Right hindlimb (tissue), 1 donor: ENCODE measurements around the gene MGAT1.

Source experiments
- DNase-seq: peaks from one replicate; pipeline ENCODE4 v3.0.0-alpha.2; 2018

MGAT1 gene

GRCh38 chr5:180823940-180824629 is 21.5 kb upstream of the MGAT1 start:
- DNase-seq = no peak

- DNase-seq = no peak
Measured at GRCh38 chr5:180823346-180823745, 20.7 kb upstream of the MGAT1 start.

GRCh38 chr5:180821538-180821937 is 18.9 kb upstream of the MGAT1 start:
- DNase-seq = no peak

GRCh38 chr5:180820788-180821321 is 18.2 kb upstream of the MGAT1 start:
- DNase-seq = no peak

GRCh38 chr5:180818677-180819341 is 16.2 kb upstream of the MGAT1 start:
- DNase-seq = no peak

GRCh38 chr5:180817893-180818674 is 15.5 kb upstream of the MGAT1 start:
- DNase-seq = no peak

- peak; percentile 83 for DNase-seq
Measured at GRCh38 chr5:180816608-180817534, 14.3 kb upstream of the MGAT1 start.

DNA sequence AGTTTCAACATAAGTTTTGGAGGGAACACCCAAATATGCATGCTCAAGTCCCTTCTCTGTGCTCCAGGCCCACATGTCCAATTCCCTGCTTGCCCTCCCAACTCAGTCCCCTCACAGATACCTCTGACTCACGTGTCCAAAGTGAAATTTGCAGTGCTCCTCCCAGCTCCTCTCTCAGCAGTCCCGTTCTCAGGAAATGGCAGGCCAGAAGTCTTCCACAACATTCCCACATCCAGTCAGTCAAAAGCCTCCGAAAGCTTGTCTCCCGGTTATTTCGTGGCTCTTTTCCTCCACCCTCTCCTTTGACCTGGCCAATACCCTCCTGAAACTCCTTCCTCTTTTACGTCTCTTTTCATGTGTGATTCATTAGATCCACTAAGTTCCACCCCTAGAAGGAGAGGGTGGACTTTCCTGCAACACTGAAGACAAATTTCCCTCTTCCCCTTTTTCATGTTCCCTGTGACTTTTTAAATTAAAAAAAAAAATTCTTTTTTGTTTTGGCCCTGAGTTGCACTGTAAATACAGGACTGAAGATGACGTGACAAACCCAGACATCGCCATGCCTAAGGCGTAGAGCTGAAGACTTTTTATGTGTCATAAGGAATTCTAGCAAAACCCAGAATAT is 12.8 kb upstream of the MGAT1 start:
- DNase-seq = no peak

DNA sequence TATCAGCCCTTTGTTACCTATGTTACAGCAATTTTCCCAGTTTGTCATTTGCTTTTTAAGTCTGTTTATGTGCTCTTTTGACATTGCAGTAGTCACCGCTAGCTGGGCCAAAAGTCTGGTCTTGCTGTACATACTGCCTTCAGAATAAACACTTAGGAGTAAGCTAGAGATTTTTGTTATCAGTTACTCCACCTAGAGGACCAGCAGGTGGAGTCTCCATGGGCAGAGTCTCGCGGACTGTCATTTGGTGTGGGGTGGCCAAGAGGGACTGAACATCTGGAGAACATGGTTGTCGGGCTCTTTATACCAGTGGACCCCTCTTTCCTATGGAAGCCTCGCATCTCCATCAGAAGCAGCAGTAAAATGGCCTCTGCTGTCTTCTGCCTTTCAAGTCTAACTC is 10.8 kb upstream of the MGAT1 start:
- DNase-seq = no peak

- DNase-seq = no peak
Measured at GRCh38 chr5:180811623-180812124, 9.1 kb upstream of the MGAT1 start.

DNA sequence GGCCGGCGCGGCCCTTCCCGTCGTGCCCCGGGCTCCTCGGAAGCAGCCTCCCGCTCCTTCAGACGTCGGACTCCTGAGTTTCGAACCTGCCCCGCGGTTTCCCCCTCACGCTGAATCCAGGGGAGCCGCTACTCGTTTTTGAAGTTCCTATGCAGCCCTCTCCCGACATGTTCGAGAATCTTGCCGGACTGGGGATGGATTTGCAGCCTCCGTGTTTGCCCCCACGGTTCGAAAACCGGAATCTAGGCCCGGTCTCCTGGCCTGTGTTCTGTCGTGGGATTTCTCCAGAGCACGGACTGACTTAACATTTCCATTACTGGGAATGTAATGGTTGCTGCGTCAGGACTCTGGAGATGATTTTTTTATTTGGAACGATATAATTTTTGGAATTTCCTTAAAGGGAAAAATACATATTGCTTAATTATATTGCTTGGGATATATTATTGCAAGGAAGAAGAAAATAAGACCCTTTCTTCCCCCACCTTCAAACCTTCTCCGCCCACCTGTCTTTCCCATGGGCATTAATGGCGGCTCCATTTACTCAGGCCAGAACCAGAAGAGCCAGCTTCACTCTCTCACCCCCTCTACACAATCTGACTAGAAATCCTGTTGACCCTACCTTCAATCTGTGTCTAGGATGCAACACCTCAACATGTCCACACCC is 8.5 kb upstream of the MGAT1 start:
- DNase-seq = no peak

DNA sequence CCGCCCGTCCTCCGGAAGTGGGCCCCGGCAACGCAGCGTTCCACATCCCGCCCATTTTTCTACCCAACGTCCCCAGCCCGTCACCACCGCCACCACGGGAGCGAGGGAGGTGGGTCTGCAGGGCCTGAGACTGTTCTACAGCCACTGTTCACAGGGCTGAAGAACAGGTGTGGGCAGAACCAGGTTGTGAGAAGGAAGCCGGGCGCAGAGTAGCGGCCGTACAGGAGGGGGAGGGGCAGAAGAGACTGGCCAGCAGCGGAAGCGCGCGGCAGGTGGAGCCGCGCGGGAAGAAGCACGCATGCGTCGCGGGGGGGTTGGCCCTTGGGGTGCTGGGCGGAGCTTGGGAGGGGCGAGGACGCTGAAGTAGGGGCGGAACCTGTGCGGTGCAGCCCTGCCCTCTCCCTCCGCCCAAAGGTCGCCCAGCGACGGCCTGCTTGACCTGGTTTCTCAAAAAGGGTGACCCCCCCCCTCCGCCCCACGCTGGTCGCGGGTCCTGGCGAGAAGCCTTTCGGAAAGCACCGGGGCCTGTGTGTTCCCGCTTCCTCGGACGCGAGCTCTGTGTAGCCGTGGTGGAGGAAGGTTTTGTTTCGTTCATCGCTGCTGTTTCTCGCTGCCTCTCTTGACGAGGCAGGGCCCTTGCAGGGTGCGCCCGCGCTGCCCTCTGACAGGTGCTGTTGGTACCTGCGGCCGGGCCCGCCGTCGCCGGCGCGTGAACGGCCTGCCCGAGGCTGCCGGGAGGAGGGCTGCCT is 7.8 kb upstream of the MGAT1 start:
- DNase-seq = peak; percentile 97

GRCh38 chr5:180809403-180810209 is 7.0 kb upstream of the MGAT1 start:
- peak; percentile 97 for DNase-seq

- DNase-seq = no peak
Measured at GRCh38 chr5:180808461-180809000, 5.9 kb upstream of the MGAT1 start.

DNA sequence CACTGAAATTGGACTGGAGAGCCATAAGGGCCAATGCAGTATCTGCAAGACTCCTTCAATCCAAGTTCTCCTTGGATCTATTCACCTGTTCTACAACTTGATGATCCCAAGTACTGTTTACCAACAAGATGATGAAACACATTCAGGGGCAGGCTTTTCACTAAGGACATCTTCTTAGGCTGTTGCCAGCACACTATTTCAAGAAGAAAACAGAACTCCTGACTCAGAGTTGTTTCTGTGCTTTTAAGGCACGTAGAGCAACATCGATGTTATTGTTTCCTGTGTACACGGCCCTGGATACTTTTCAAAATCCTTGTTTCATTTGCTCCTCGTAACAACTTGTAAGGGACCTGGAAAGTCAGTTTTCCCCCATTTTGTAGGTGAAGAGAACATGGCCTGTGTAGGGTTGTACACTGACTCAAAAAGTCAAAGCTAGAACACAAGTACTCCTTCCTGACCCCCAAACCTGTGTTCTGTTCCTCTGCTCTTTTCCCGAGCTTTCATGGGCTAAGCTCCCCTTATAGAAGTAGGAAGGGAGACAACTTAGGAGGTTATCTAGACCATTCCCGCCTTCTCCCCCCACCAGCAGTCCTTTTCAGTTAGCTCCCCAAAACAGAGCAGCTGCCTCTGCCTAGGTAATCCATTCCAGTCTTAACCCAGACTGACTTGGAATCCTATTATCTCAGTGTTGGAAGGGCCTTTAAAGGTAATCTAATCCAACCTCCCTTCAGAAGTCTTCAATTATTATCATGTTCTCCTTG is 5.2 kb upstream of the MGAT1 start:
- no peak for DNase-seq

DNA sequence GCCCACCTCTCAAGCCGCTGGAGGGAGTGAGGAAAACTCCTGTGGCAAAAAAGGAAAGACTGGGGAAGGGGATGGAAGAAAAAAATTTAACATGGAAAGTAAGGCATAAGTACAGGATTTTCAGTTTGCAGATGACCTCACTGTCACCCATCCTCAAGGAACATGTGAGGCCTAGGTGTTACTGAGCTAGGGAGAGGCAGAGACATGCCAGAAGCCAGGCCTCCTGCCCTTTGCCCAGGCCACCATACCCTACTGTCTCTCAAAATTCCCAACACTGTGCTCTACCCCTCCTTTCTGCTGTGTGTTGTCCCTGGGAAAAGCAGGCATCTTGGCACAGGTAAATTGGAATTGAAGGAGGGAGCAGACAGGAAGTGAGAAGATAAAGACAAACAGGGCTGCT is 4.4 kb upstream of the MGAT1 start:
- DNase-seq = no peak

GRCh38 chr5:180806351-180807011 is 3.9 kb upstream of the MGAT1 start:
- no peak for DNase-seq

DNA sequence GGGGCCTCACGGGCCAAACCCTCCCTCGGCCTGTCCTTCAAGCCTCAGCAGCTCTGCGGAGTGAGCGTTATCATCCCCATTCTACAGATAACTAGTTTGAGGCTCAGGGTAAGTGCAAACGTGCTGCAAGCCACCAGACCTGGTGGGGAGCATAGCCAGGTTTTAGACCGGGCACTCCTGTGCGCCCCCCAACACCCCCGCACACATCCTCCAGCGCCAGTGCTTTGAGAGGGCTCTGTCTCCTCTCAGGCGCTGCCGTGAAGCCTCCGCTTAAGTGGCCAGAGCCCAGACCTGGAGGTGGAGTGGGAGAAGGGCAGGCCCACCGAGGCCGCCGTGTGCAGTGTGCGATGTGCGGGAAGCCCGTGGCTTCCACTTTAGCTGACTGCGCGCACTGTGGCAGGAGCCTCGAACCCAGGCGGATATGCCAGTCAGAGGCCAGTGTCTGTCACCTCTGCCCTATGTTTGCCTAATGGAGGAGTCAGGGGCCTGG is 1.6 kb upstream of the MGAT1 start:
- DNase-seq = no peak
